Measurements from ENCODE around the gene EZH1. TPM values are rescaled to one million over a fixed set of nuclear protein-coding genes. Genes with fewer than 3 reads are reported as not detected.

EZH1 gene
- total RNA-seq: 13.0 TPM

DNA sequence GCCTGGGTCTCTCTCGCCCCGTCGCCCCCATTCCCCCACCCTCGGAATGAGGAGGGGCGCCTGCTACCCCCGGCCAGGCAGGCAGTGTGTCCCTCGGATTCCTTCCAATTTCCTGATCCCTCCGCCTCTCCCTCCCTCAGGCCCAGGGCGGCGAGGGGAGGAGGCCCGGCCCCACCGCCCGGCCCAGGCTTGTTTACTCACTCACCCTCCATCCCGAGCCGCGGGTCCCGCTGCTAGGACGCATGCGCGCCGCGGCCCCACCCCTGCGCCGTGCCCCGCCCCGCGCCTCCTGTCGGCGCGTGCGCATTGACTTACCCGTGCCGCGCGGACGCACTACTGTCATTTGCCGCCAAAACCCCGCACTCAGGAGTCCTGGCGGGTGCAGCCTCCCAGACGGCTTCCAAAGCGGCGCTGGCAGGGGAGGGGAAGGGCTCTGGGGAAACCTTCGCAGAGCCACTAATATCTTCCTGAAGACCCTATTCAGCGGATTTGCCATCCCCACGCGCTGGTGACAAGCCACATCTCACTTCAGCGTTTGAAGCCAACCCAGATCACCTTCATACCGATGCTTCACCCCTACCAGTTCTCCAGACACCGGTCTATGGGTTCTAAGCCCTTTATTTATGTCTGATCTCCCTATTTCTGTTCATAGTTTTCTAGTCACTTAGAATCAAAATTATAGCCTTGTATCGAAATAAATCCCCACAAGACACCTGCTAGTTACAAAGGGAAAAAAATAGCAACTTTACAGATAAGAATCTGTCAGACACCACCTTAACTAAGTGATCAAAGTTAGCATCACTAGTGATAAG lies at the start of gene EZH1:
Gene EZH1 (minus strand): TSS at position 235 of the 812 bp plus-strand sequence. CDS start 16,099 bp downstream, outside the sequence.
- Histone ChIP-seq H3K9ac (ENCODE audit: low read depth in 1 of 3, low read length in 3 of 3) (peak within 1 kb of the TSS; percentile 79 to 91 (median 87)), H3K27me3 (ENCODE audit: control insufficient read depth in 3 of 3, insufficient read depth in 3 of 3, low read length in 3 of 3) (no peaks in the 10 kb centered on the region), H3K4me1 (ENCODE audit: control insufficient read depth in 3 of 3, insufficient read depth in 3 of 3, low read length in 3 of 3) (peaks cover 26 to 28% (median 28%) of the 10 kb centered on the region in 3 donors), H3K9me3 (ENCODE audit: control insufficient read depth in 3 of 3, low read length in 3 of 3) (no peaks in the 10 kb centered on the region), H3K27ac (ENCODE audit: low read depth, low read length) (peak within 1 kb of the TSS; percentile 90), H3K4me3 (ENCODE audit: low read length in 3 of 3) (peak within 1 kb of the TSS; percentile 88 to 94 (median 91)), H3K36me3 (ENCODE audit: control insufficient read depth in 3 of 3, insufficient read depth in 3 of 3, low read length in 3 of 3) (no peaks in the 10 kb centered on the region)

- Histone ChIP-seq H3K36me3 (ENCODE audit: control insufficient read depth in 3 of 3, insufficient read depth in 3 of 3, low read length in 3 of 3) (peaks cover 8 to 13% (median 10%) of the 10 kb centered on the region in 3 donors), H3K27ac (ENCODE audit: low read depth, low read length) (no peak overlapping the region), H3K4me3 (ENCODE audit: low read length in 3 of 3) (no peak overlapping the region), H3K9me3 (ENCODE audit: control insufficient read depth in 3 of 3, low read length in 3 of 3) (no peaks in the 10 kb centered on the region), H3K4me1 (ENCODE audit: control insufficient read depth in 3 of 3, insufficient read depth in 3 of 3, low read length in 3 of 3) (peaks cover 8 to 13% (median 11%) of the 10 kb centered on the region in 3 donors), H3K27me3 (ENCODE audit: control insufficient read depth in 3 of 3, insufficient read depth in 3 of 3, low read length in 3 of 3) (peaks cover 9 to 25% (median 13%) of the 10 kb centered on the region in 3 donors), H3K9ac (ENCODE audit: low read depth in 1 of 3, low read length in 3 of 3) (no peak overlapping the region)
Measured at GRCh38 chr17:42792545-42792944, 47.7 kb upstream of the EZH1 start.

DNA sequence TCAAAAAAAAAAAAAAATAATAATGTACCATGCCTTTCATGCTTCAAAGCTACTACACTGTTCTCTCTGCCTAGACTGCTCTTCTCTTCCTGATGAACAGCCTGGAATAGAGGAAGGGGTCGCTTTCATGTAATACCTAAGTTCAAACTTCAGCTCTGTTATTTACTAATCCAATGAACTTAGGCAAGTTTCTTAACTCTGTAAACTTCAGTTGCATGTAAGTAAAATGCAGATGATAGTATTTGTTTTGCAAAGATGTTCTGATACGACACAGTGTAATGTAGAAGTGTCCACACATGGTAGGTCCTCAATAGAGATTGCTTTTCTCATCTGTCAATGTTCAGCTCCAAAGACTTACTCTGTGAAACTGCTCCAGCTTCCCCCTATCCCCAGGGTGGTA lies 47.1 kb upstream of the EZH1 start:
- no peak overlapping the region for H3K4me3 ChIP-seq (ENCODE audit: low read length in 3 of 3)
- peaks cover 3 to 7% (median 5%) of the 10 kb centered on the region in 3 donors for H3K4me1 ChIP-seq (ENCODE audit: control insufficient read depth in 3 of 3, insufficient read depth in 3 of 3, low read length in 3 of 3)
- no peak overlapping the region for H3K27ac ChIP-seq (ENCODE audit: low read depth, low read length)
- H3K27me3 ChIP-seq (ENCODE audit: control insufficient read depth in 3 of 3, insufficient read depth in 3 of 3, low read length in 3 of 3): peaks cover 15 to 31% (median 19%) of the 10 kb centered on the region in 3 donors
- H3K9ac ChIP-seq (ENCODE audit: low read depth in 1 of 3, low read length in 3 of 3): no peak overlapping the region
- H3K36me3 ChIP-seq (ENCODE audit: control insufficient read depth in 3 of 3, insufficient read depth in 3 of 3, low read length in 3 of 3): peaks cover 8 to 10% (median 10%) of the 10 kb centered on the region in 3 donors
- H3K9me3 ChIP-seq (ENCODE audit: control insufficient read depth in 3 of 3, low read length in 3 of 3): no peaks in the 10 kb centered on the region

- no peak overlapping the region for H3K9ac ChIP-seq (ENCODE audit: low read depth in 1 of 3, low read length in 3 of 3)
- H3K9me3 ChIP-seq (ENCODE audit: control insufficient read depth in 3 of 3, low read length in 3 of 3): no peaks in the 10 kb centered on the region
- no peak overlapping the region for H3K27ac ChIP-seq (ENCODE audit: low read depth, low read length)
- H3K4me3 ChIP-seq (ENCODE audit: low read length in 3 of 3): no peak overlapping the region
- peaks cover 62 to 76% (median 65%) of the 10 kb centered on the region in 3 donors for H3K27me3 ChIP-seq (ENCODE audit: control insufficient read depth in 3 of 3, insufficient read depth in 3 of 3, low read length in 3 of 3)
- no peaks in the 10 kb centered on the region for H3K36me3 ChIP-seq (ENCODE audit: control insufficient read depth in 3 of 3, insufficient read depth in 3 of 3, low read length in 3 of 3)
- peaks cover 0 to 14% (median 11%) of the 10 kb centered on the region in 3 donors for H3K4me1 ChIP-seq (ENCODE audit: control insufficient read depth in 3 of 3, insufficient read depth in 3 of 3, low read length in 3 of 3)
Measured at GRCh38 chr17:42787266-42787665, 42.4 kb upstream of the EZH1 start.

DNA sequence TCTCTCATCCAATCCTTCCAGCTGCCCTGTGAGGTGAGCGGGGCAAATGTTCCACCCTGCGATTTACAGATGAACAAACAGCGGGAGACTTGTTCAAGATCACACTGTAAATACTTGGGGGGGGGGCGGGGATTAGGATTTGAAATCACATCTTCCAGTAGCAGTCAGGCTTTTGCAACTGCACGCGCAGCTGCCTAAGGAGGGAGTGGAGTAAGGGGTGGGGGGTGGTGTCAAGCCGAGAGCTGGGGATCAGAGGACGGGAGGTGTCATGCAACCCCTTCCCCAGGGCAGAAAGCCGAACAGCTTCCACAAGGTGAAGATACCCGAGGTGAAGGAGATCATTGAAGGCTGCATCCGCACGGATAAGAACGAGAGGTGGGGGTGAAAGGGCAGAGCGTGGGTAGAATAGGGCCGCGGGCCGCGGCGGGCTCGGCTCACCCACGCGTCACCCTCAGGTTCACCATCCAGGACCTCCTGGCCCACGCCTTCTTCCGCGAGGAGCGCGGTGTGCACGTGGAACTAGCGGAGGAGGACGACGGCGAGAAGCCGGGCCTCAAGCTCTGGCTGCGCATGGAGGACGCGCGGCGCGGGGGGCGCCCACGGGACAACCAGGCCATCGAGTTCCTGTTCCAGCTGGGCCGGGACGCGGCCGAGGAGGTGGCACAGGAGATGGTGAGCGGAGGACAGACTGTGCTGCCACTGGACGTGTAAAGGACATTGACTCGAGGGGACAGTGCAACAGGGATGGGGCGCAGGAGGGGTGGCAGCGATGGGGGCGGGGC lies 40.2 kb upstream of the EZH1 start:
- Histone ChIP-seq H3K4me1 (ENCODE audit: control insufficient read depth in 3 of 3, insufficient read depth in 3 of 3, low read length in 3 of 3) (peaks cover 4 to 14% (median 12%) of the 10 kb centered on the region in 3 donors), H3K9me3 (ENCODE audit: control insufficient read depth in 3 of 3, low read length in 3 of 3) (no peaks in the 10 kb centered on the region), H3K4me3 (ENCODE audit: low read length in 3 of 3) (peak overlapping the region in 1 of 3 donors; percentile 29), H3K9ac (ENCODE audit: low read depth in 1 of 3, low read length in 3 of 3) (peak overlapping the region in 1 of 3 donors; percentile 16), H3K36me3 (ENCODE audit: control insufficient read depth in 3 of 3, insufficient read depth in 3 of 3, low read length in 3 of 3) (no peaks in the 10 kb centered on the region), H3K27me3 (ENCODE audit: control insufficient read depth in 3 of 3, insufficient read depth in 3 of 3, low read length in 3 of 3) (peaks cover 77 to 84% (median 82%) of the 10 kb centered on the region in 3 donors), H3K27ac (ENCODE audit: low read depth, low read length) (no peak overlapping the region)

GRCh38 chr17:42784409-42784808 lies 39.6 kb upstream of the EZH1 start:
- Histone ChIP-seq H3K9ac (ENCODE audit: low read depth in 1 of 3, low read length in 3 of 3) (no peak overlapping the region), H3K36me3 (ENCODE audit: control insufficient read depth in 3 of 3, insufficient read depth in 3 of 3, low read length in 3 of 3) (peaks cover under 1 to 4% (median 3%) of the 10 kb centered on the region in 3 donors), H3K9me3 (ENCODE audit: control insufficient read depth in 3 of 3, low read length in 3 of 3) (no peaks in the 10 kb centered on the region), H3K4me3 (ENCODE audit: low read length in 3 of 3) (peak overlapping the region in 1 of 3 donors; percentile 35), H3K4me1 (ENCODE audit: control insufficient read depth in 3 of 3, insufficient read depth in 3 of 3, low read length in 3 of 3) (peaks cover 7 to 14% (median 13%) of the 10 kb centered on the region in 3 donors), H3K27me3 (ENCODE audit: control insufficient read depth in 3 of 3, insufficient read depth in 3 of 3, low read length in 3 of 3) (peaks cover 77 to 90% (median 83%) of the 10 kb centered on the region in 3 donors), H3K27ac (ENCODE audit: low read depth, low read length) (no peak overlapping the region)

DNA sequence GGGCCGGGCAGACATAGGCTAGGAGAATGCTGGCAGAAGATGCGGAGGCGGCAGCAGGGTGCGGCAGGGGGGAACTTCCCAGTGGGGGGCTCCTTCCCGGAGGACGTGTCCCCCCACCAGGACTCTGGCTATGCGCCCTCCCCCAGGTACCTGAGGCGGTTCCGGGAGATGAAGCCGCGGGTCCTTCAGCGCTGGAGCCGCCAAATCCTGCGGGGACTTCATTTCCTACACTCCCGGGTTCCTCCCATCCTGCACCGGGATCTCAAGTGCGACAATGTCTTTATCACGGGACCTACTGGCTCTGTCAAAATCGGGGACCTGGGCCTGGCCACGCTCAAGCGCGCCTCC lies 38.9 kb upstream of the EZH1 start:
- Histone ChIP-seq H3K9me3 (ENCODE audit: control insufficient read depth in 3 of 3, low read length in 3 of 3) (no peaks in the 10 kb centered on the region), H3K36me3 (ENCODE audit: control insufficient read depth in 3 of 3, insufficient read depth in 3 of 3, low read length in 3 of 3) (peaks cover 7 to 10% (median 9%) of the 10 kb centered on the region in 3 donors), H3K4me1 (ENCODE audit: control insufficient read depth in 3 of 3, insufficient read depth in 3 of 3, low read length in 3 of 3) (peaks cover 7 to 14% (median 13%) of the 10 kb centered on the region in 3 donors), H3K4me3 (ENCODE audit: low read length in 3 of 3) (no peak overlapping the region), H3K27me3 (ENCODE audit: control insufficient read depth in 3 of 3, insufficient read depth in 3 of 3, low read length in 3 of 3) (peaks cover 77 to 89% (median 83%) of the 10 kb centered on the region in 3 donors), H3K9ac (ENCODE audit: low read depth in 1 of 3, low read length in 3 of 3) (no peak overlapping the region), H3K27ac (ENCODE audit: low read depth, low read length) (no peak overlapping the region)

- no peak overlapping the region for H3K4me3 ChIP-seq (ENCODE audit: low read length in 3 of 3)
- H3K4me1 ChIP-seq (ENCODE audit: control insufficient read depth in 3 of 3, insufficient read depth in 3 of 3, low read length in 3 of 3): peaks cover 7 to 14% (median 13%) of the 10 kb centered on the region in 3 donors
- H3K9me3 ChIP-seq (ENCODE audit: control insufficient read depth in 3 of 3, low read length in 3 of 3): no peaks in the 10 kb centered on the region
- H3K36me3 ChIP-seq (ENCODE audit: control insufficient read depth in 3 of 3, insufficient read depth in 3 of 3, low read length in 3 of 3): peaks cover 12 to 15% (median 14%) of the 10 kb centered on the region in 3 donors
- H3K9ac ChIP-seq (ENCODE audit: low read depth in 1 of 3, low read length in 3 of 3): no peak overlapping the region
- peaks cover 75 to 83% (median 79%) of the 10 kb centered on the region in 3 donors for H3K27me3 ChIP-seq (ENCODE audit: control insufficient read depth in 3 of 3, insufficient read depth in 3 of 3, low read length in 3 of 3)
- no peak overlapping the region for H3K27ac ChIP-seq (ENCODE audit: low read depth, low read length)
Measured at GRCh38 chr17:42783062-42783790, 38.4 kb upstream of the EZH1 start.

GRCh38 chr17:42782166-42783061 lies 37.6 kb upstream of the EZH1 start:
- no peaks in the 10 kb centered on the region for H3K9me3 ChIP-seq (ENCODE audit: control insufficient read depth in 3 of 3, low read length in 3 of 3)
- H3K4me1 ChIP-seq (ENCODE audit: control insufficient read depth in 3 of 3, insufficient read depth in 3 of 3, low read length in 3 of 3): peaks cover 7 to 14% (median 13%) of the 10 kb centered on the region in 3 donors
- no peak overlapping the region for H3K27ac ChIP-seq (ENCODE audit: low read depth, low read length)
- no peak overlapping the region for H3K4me3 ChIP-seq (ENCODE audit: low read length in 3 of 3)
- H3K36me3 ChIP-seq (ENCODE audit: control insufficient read depth in 3 of 3, insufficient read depth in 3 of 3, low read length in 3 of 3): peaks cover 20% of the 10 kb centered on the region in 3 donors
- H3K27me3 ChIP-seq (ENCODE audit: control insufficient read depth in 3 of 3, insufficient read depth in 3 of 3, low read length in 3 of 3): peaks cover 67 to 75% (median 72%) of the 10 kb centered on the region in 3 donors
- H3K9ac ChIP-seq (ENCODE audit: low read depth in 1 of 3, low read length in 3 of 3): no peak overlapping the region

All from skeletal muscle tissue (tissue), 4 donors.